Ovary (tissue), 9 donors: ENCODE data around the gene CHN1. TPM values are rescaled to one million over a fixed set of nuclear protein-coding genes. Genes with fewer than 3 reads are reported as not detected.

Experiments used
- DNase-seq, 5 donors: peaks; one replicate each; pipeline ENCODE4 v3.0.0-alpha.2; 2019 to 2020
- H3K27ac ChIP-seq, 2 donors: fragments of 200-600 bp; one replicate each; pipeline versions ENCODE4 v1.5.1 to v1.8.0; 2019 to 2022
- H3K27me3 ChIP-seq: fragments of 200-600 bp; one replicate; pipeline ENCODE4 v1.8.0; 2022
- H3K36me3 ChIP-seq: fragments of 200-600 bp; sonication (generic); one replicate; pipeline ENCODE4 v1.5.1; 2019
- H3K4me1 ChIP-seq: one replicate; pipeline ENCODE4 v1.8.1; 2013; ENCODE audit warnings: mild to moderate bottlenecking, moderate library complexity; ENCODE audit not compliant: insufficient read depth
- H3K4me3 ChIP-seq: fragments of 200-600 bp; sonication (generic); one replicate; pipeline ENCODE4 v1.5.1; 2017
- H3K9me3 ChIP-seq, 2 donors: fragments of 200-600 bp in 1 of 2; sonication (generic) in 1 of 2; one replicate each; pipeline versions ENCODE4 v1.5.1 to v1.8.1; 2013 to 2019; ENCODE audit warnings: mild to moderate bottlenecking in 1 of 2, moderate library complexity in 1 of 2
- EP300 ChIP-seq: sonication (generic); formaldehyde crosslinking; IDR thresholded peaks from one replicate; pipeline ENCODE4 v1.6.1; 2017; ENCODE audit warnings: antibody characterized with exemption
- POLR2A ChIP-seq: fragments of 450-650 bp; IDR thresholded peaks from one replicate; pipeline ENCODE4 v1.6.1; 2017; ENCODE audit warnings: antibody characterized with exemption, mild to moderate bottlenecking, moderate library complexity
- WGBS, 3 donors: extraction: QIAGEN DNeasy Blood & Tissue Kit in 1 of 3; methylation state at CpG; one replicate each; pipeline versions ENCODE4 v1.1.5 to v1.1.7; 2013 to 2017; 5-methylcytosine and 5-hydroxymethylcytosine counted together
- intact Hi-C, 4 donors: fragments of 100-400 bp; cut with DNase I; formaldehyde crosslinking; loops; one replicate each; pipeline versions ENCODE4 v1.11.0 to v1.15.1; 2022 to 2023
- polyA plus RNA-seq, 2 donors: library from polyadenylated mRNA; stranded (reverse); fragments of 200-250 nt in 1 of 2; fragments of 350-450 nt in 1 of 2; fragmentation: Illumina TruSeq in 1 of 2; extraction: RNeasy Lipid Tissue Mini Kit (QIAGEN cat#74804) in 1 of 2; gene quantifications; one replicate each; pipeline ENCODE4 v1.2.3, GENCODE V29; 2013 to 2014
- total RNA-seq, 7 donors: library from RNA; depleted of rRNA in 2 of 7; stranded (reverse); fragments of >200 nt in 2 of 7; fragmentation: NEBNext Ultra II Directional in 3 of 7; extraction: Animal tissue kit (Norgen Biotek cat#: 25700) in 3 of 7; gene quantifications; one replicate each; pipeline versions ENCODE4 v1.1.0 to v1.2.4, GENCODE V29; 2016 to 2023
- TF ChIP-seq, protein P1 (sequence below), 3 donors: fragments of 450-650 bp in 2 of 3; fragments of 200-600 bp in 1 of 3; IDR thresholded peaks; one replicate each; pipeline versions ENCODE4 v1.5.1 to v1.8.0; 2016 to 2022; ENCODE audit warnings: antibody characterized with exemption in 3 of 3, mild to moderate bottlenecking in 1 of 3
- donor health status: DM: no; HTN: no; CAD: no; lungs with moderate emphysema.
- donor health status: DM: no; HTN: no; CAD: no.
- donor health status: Bipolar disorder and iron deficiency.
- donor health status: DM: yes; HTN: yes; CAD: no.
- donor health status: DM: no; HTN: no; CAD: no.
- donor health status: DM: yes; HTN: yes; CAD: no.

Gene CHN1
- total and polyA plus RNA-seq, 9 donors, result 6.5 to 18.0 (median 9.4) TPM

DNA sequence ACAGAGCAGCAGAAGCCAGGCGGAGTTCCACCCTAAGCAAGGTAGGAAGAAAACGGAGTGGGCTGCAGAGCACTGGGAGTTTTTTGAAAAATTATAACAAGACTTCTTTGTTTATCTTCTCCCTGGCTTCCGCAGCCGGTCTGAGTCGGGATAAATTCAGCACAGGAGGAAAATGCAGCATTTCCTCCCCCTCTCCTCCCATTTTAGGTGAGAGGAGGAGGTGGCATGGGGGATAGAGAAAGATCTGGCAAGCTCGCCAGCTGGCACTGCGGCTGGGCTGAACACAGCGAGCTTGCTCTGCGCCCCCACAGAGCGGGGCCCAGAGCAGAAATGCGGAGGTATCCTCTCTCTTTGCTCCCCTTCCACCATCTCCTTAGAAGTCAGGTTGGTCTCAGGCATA is 223.2 kb downstream of the CHN1 start:
- intact Hi-C loops, result no loop called here
- H3K36me3 ChIP-seq, result no peaks in the 10 kb centered on the region
- no peaks in the 10 kb centered on the region for H3K9me3 ChIP-seq
- TF ChIP-seq EP300 (no peak), POLR2A (no peak)
- TF ChIP-seq, protein P1, sequence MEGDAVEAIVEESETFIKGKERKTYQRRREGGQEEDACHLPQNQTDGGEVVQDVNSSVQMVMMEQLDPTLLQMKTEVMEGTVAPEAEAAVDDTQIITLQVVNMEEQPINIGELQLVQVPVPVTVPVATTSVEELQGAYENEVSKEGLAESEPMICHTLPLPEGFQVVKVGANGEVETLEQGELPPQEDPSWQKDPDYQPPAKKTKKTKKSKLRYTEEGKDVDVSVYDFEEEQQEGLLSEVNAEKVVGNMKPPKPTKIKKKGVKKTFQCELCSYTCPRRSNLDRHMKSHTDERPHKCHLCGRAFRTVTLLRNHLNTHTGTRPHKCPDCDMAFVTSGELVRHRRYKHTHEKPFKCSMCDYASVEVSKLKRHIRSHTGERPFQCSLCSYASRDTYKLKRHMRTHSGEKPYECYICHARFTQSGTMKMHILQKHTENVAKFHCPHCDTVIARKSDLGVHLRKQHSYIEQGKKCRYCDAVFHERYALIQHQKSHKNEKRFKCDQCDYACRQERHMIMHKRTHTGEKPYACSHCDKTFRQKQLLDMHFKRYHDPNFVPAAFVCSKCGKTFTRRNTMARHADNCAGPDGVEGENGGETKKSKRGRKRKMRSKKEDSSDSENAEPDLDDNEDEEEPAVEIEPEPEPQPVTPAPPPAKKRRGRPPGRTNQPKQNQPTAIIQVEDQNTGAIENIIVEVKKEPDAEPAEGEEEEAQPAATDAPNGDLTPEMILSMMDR (IDR thresholded peaks at IDR 0.05), result no peak
- no peaks in the 10 kb centered on the region for H3K4me1 ChIP-seq
- no peak overlapping the region for H3K27ac ChIP-seq
- WGBS, 3 donors, result 13 to 35% (median 16%) methylated on average over 11 of the region's 11 CpGs
- no peaks in the 10 kb centered on the region for H3K27me3 ChIP-seq
- H3K4me3 ChIP-seq, result no peak overlapping the region
- no peak for DNase-seq

DNA sequence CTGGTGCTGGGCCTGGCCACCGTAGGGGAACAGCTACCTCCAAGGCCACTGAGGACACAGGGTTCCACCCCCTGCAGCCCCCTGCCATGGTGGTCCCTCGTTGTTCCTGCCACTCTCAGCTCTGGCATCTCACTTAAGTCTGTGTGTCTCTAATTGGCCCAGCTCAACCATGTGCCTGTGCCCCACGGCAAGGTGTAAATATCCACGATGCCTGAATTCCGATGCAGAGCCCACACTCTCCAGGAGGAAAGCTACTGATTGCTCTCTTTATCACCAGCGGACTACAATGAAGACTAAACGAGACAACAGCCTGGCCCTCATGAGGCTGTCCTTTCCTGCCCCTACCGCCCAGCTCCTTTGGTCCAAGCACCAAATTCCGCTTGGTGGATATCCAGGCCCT is 223.9 kb downstream of the CHN1 start:
- Histone ChIP-seq H3K36me3 (no peaks in the 10 kb centered on the region), H3K27me3 (no peaks in the 10 kb centered on the region), H3K4me1 (no peaks in the 10 kb centered on the region), H3K4me3 (no peak overlapping the region), H3K27ac (no peak overlapping the region), H3K9me3 (no peaks in the 10 kb centered on the region)
- intact Hi-C loops, result no loop called here
- DNase-seq, result no peak
- TF ChIP-seq, protein P1 (IDR thresholded peaks at IDR 0.05), result no peak
- TF ChIP-seq EP300 (no peak), POLR2A (no peak)
- WGBS, 3 donors, result 83 to 92% (median 89%) methylated on average over 9 of the region's 9 CpGs

DNA sequence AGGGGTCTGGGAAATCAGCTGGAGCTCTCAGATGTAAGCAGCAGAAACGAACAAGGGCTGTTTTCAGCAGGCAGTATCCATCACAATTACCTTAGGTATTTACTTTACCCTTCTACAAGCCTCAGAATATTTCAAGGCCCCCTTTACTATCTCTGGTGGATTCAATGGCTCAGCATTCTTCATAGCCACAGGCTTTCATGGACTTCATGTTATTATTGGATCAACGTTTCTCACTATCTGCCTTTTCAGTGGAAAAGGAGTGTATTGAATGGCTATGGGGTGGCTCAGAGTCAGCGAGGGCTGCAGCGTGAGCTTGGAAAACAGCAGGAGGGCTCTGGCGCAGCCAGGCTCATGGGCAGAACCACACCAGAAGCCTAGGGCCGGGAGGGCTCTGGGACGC is 224.3 kb downstream of the CHN1 start:
- no peaks in the 10 kb centered on the region for H3K9me3 ChIP-seq
- WGBS, 3 donors, result 73 to 80% (median 77%) methylated on average over 7 of the region's 7 CpGs
- H3K4me1 ChIP-seq, result no peaks in the 10 kb centered on the region
- no peaks in the 10 kb centered on the region for H3K27me3 ChIP-seq
- intact Hi-C loops, result no loop called here
- no peak overlapping the region for H3K27ac ChIP-seq
- H3K36me3 ChIP-seq, result no peaks in the 10 kb centered on the region
- no peak for DNase-seq
- TF ChIP-seq, protein P1 (IDR thresholded peaks at IDR 0.05), result no peak
- TF ChIP-seq EP300 (no peak), POLR2A (no peak)
- H3K4me3 ChIP-seq, result no peak overlapping the region

DNA sequence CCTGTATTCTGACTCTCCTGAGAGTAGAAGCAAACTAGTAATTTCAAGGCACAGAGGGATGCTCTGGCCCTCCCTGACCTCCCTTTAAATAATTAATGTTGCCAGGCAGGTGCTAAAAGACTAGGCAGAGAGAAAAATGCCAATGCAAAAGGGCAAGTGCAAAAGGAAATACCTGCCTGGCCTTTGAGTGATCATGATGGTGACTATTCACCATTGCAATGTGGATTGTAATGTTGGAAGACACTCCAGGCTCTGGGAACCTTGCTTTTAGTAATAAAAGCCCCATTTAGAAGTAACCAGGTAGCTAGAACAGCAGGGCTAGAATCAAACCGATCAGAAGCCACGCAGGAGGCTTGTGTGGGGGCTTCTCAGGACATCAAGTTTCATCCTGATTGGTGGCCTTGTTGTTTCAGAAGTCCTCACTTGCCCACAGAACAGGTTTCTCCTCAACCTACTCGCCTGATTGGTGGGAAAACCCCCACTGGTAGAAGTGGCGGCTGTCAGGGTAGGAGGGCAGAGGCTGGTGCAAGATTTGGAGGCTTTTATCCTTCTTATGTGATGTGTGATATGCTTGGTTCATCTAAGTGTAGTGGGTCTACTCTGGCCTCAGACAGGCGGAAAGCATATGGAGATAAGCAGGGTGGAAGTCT is 224.9 kb downstream of the CHN1 start:
- DNase-seq, result no peak
- intact Hi-C loops, result no loop called here
- no peaks in the 10 kb centered on the region for H3K9me3 ChIP-seq
- WGBS, 3 donors, result 87 to 95% (median 95%) methylated on average over 5 of the region's 5 CpGs
- no peak overlapping the region for H3K4me3 ChIP-seq
- no peaks in the 10 kb centered on the region for H3K4me1 ChIP-seq
- H3K36me3 ChIP-seq, result no peaks in the 10 kb centered on the region
- no peak for TF ChIP-seq EP300
- no peak for TF ChIP-seq POLR2A
- TF ChIP-seq, protein P1 (IDR thresholded peaks at IDR 0.05), result no peak
- no peak overlapping the region for H3K27ac ChIP-seq
- H3K27me3 ChIP-seq, result no peaks in the 10 kb centered on the region
